Right lung (tissue), 5 donors: ENCODE results near the gene TYK2. TPM values are rescaled to one million over a fixed set of nuclear protein-coding genes. Genes with fewer than 3 reads are reported as not detected.
"Not testable (repeated sequence)": the region's sequence is repeated elsewhere in the genome, so short reads cannot be mapped to it uniquely, and the experiment has no call there.

Experiments used
- DNase-seq, 2 donors: peaks; one replicate each; pipeline ENCODE4 v3.0.0-alpha.2; 2013
- polyA plus RNA-seq, 5 donors: library from polyadenylated mRNA; unstranded; fragments of 120-200 nt; gene quantifications; one replicate each; pipeline versions ENCODE4 v1.2.1 to v1.2.3, GENCODE V29; 2013; ENCODE audit warnings: inconsistent platforms in 1 of 5, low replicate concordance in 1 of 5; ENCODE audit not compliant: insufficient read length in 5 of 5, insufficient read depth in 1 of 5

The TYK2 gene
- polyA plus RNA-seq, 5 donors: 112 to 162 (median 149) TPM

GRCh38 chr19:10412257-10412977, 32.0 kb upstream of the TYK2 start:
- DNase-seq: no peak

DNA sequence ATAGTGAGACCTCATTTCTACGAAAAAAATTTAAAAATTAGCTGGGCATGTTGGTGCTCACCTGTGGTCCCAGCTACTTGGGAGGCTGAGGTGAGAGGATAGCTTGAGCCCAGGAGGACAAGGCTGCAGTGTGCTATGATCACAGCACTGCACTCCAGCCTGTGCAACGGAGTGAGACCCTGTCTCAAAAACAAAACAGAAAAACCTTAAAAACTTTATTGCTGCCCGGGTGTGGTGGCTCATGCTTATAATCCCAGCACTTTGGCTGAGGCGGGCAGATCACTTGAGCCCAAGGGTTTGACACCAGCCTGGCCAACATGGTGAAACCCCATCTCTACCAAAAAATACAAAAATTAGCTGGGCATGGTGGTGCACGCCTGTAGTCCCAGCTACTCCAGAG, 30.9 kb upstream of the TYK2 start:
- DNase-seq: not testable (repeated sequence)

DNA sequence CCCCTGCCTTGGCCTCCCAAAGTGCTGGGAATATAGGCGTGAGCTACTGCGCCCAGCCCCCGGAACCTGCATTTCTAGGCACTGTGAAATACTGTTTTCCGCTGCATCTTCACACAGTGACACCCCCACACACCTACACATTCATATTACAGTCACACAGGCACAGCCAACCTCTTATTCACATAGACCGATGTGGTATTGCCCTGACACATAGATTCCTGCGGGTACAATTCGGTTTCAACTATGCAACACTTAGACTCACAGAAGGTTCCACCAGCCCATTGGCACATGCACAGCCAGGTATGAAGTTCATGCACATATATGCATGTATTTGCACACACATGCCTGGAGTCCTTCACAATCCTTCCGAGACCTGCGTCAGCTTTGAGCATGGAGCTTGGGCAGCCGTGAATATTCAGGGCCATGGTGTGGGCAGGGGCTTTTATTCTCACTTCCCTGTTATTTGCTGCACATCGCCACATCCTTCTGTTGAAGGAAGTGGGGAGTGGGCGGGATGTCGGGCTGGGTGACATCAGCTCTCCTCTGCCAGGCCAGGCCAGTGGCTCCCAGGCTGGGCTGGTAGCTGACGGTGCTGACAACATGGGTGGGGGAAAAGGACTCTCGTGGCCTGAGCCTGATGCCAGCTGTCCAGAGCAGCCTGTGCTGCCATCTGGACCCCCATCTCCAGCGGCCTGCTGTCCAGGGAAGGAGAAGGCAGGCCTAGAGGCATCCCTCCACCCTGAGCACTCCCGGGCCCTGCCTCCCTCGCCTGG, 28.3 kb upstream of the TYK2 start:
- no peak for DNase-seq

- DNase-seq: no peak
Measured at GRCh38 chr19:10407096-10407495, 26.7 kb upstream of the TYK2 start.

DNA sequence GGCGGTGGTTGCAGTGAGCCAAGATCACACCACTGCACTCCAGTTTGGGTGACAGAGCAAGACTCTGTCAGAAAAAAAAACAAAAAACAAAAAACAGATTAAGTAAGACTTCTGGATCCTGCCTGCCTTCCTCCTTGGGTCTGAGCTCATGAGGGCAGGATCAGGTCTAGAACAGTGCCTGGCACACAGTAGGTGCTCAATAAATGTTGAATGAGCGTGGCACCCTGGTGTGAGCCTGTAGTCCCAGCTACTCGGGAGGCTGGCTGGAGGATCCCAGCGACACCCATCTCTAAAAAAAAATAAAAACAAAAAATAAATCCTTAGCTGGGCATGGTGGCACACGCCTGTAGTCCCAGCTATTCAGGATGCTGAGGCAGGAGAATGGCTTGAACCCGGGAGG, 25.8 kb upstream of the TYK2 start:
- DNase-seq: no peak

DNA sequence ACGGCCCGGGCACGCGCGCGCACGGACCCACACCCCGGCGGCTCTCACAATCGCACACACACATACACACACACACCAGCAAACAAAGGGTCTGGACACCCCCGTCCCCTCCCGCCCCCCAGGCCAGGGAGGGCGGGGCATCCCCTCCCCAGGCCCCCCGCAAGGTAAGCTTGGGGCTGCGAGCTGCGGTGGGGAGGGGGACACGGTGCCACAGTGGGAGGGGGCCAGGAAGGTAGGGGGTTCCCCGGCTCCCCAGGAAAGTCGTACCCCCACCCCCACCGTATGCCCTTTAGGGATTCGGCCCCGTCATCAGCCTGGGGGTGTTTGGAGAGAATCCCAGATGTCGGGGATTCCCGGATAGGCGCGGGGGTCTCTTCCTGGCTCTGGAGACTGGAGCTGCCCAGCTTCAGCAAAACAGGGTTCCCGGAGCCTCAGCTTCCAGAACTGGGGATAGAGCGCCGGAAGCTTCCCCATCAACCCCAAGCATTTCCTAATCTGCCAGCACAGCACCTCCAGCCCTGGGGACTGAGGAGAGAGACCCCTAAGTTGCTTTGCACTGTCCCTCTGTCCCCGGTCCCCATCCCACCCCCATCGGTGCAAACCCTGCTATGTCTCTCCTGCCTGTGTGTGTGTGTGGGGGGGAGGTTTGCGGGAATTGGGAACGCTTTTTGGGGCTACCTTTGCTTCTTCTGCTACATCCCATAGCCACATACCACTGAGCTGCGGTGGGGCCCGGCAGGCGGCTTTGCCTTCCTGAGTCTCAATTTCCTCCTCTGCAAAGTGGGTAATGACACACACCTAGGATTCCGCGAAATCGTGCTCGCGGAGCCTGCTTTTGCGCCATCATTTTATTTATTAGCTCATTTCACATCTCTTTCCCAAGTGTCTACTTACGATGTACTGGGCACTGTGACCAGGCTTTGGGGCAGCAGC, 24.8 kb upstream of the TYK2 start:
- DNase-seq: no peak

- peak; percentile 96 to 98 for DNase-seq
Measured at GRCh38 chr19:10403137-10404021, 23.0 kb upstream of the TYK2 start, which contains the start of gene CDC37. CDC37 (minus strand) TSS chr19:10403542; CDS start chr19:10403479, 63 bp downstream.

DNA sequence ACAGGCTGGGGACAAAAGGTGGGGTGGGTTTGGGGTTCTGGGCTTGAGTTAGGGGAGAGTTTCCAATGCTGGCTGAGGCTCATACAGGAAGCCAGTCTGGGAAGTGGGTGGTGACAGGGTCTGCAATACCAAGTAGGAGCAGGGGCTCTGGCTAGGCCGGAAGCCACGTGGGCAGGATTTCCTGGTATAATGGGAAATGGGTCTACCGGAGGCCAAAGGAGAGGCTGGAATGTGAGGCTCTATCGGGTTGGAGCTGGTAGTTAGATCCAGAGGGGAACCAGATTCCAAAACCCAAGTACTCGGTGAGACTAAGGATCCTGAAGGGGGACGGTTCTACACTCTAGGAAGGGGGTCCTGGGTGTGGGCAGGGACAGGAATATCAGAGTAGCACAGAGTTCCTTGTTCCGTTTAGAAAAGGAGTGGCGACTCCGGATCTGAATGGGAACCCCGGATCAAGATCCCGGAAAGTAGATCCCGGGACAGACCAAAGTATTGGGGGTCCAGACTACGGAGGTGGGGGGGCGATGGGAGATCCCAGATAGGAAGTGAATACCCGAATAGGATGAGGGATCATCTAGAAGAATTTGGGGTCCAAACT, 22.2 kb upstream of the TYK2 start:
- no peak for DNase-seq

DNA sequence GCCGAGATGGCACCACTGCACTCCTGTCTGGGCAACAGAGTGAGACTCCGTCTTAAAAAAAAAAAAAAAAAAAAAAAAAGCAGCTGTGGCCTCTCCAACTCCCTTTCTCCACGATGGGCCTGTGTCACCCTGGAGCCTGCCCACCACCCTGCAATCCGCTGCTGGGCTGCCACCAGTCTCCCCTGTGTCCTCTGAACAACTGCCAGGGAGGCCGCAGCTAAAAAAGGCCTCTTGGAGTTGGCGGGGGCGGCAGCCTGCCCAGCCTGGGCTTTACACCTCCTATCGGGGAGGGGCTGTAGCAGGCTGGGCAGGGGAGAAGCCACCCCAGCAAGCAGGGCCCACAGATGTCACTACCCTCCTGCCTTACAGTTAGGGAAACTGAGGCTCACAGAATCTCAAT, 19.5 kb upstream of the TYK2 start:
- DNase-seq: no peak

GRCh38 chr19:10399340-10399739, 19.0 kb upstream of the TYK2 start:
- not testable (repeated sequence) for DNase-seq

GRCh38 chr19:10398819-10399218, 18.4 kb upstream of the TYK2 start:
- DNase-seq: no peak

DNA sequence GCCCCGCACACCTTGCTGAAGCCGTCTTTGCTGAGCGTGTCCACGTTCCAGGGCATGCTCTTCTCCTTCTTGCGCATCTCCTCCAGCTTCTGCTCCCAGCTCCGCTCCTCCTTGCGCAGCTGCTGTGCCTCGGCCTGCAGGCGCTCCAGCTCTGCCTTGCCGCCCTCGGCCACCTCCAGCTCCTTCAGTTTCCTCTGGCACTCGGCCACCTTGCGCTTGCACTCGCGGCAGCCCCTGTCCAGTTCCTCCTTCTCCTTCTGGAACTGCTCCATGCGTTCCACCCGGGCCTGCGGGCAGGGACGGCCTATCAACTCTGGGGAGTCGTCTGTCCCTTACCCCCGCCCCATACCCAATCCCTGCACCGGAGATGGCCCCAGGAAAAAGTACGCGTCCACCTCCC, 15.5 kb upstream of the TYK2 start:
- DNase-seq: no peak

DNA sequence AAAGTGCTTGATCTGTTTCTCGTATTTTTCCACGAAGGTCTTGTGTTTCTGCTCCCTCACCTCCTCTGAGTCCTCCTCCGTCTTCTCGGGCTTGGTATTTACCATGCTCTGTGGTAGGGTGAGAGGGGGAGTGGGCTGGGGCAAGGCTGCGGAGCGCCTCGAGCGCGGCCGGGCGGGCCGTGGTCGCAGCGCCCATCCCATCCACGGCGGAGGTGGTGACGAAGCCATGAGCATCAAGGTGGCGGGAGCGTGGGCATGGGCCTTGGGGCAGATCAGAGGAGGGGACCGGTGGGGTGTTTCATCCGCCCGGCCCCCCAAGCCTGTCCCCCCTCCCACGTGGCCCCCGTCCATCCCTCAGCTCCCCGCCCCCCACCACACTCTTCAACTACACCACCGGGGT, 15.1 kb upstream of the TYK2 start:
- DNase-seq: no peak

GRCh38 chr19:10395003-10395402, 14.6 kb upstream of the TYK2 start:
- DNase-seq: no peak

DNA sequence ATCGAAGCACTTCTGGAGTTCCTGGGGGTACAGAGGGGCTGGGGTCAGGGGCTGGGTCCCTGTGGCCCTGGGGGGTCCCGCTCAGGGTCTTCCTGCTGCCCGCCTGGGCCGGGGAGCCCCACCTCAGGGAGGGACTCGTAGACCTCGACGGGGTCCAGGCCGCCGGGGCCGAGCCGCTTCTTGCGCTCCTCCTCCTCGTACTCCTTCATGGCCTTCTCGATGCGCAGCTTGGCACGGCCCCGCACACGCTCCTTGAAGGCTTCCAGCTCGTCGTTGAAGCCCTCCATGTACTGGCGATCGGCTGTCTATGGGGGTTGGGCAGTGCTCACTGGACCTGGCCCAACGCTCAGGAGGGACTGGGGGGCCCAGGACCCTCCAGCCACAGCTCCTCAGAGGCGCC, 12.8 kb upstream of the TYK2 start:
- no peak for DNase-seq

DNA sequence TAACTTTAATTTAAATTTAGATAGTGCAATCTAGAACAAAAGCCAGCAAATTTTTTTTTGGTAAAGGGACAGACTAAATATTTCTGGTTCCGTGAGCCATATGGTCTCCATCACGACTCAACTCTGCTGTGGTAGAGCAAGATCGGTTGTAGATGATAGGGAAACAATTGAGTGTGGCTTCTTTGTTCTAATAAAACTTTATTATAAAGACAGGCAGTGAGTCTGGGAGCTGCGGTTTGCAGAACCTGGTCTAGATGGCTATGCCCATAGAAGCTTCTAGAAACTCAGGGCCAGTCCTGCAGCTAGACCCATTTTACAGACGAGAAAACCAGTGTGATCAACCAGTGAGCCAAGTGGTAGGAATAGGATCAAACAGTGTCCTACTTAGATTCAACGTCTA, 11.7 kb upstream of the TYK2 start:
- DNase-seq: no peak

- DNase-seq: peak in 1 of 2 donors; percentile 44
Measured at GRCh38 chr19:10390652-10391286, 10.4 kb upstream of the TYK2 start.

GRCh38 chr19:10389863-10390262, 9.5 kb upstream of the TYK2 start:
- no peak for DNase-seq

DNA sequence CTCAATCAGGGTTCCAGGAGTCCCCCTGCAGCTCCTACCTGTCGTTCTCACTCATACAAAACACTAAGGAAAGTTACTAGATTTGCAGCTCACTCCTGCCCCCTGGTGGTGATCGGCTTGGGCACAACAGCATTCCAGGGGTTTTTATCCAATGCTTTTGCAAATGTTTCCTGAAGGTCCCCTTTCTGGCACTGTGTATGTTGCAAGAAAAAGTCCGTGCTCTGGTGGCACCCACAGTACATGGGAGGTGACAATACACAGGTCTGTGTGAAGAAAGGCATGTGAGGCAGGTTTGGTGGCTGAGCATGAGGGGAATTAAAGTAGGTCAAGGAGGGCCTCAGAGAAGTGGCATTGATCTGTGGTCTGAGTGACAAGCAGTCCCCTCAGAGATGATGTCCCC, 8.6 kb upstream of the TYK2 start:
- peak; percentile 73 to 80 for DNase-seq

DNA sequence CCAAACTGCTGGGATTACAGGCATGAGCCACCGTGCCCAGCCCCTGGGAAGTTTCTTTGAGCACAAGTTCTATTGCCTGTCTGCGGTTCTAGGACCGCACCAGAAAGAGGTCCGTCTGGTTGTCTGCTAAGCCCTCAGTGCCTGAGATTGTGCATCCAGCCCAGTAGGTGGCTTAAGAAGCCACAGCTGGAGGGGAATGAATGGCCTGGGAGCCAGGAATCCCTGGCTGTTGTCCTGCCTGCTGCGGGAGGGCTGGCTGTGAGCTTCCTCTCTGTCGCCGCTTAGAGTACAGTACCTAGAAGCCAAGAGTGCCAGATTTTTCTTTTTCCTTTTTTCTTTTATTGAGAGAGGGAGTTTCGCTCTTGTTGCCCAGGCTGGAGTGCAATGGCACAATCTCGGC, 4.2 kb upstream of the TYK2 start:
- DNase-seq: no peak
